Activated naive CD4-positive, alpha-beta T cell treated with anti-CD3 and anti-CD28 coated beads, Interleukin-2, amount 10 ng/mL, durations not matched to agents 7 days and 5 days (primary cell): ENCODE results near the gene WTAP.
"Not testable (repeated sequence)": the region's sequence is repeated elsewhere in the genome, so short reads cannot be mapped to it uniquely, and the experiment has no call there.

Experiments used
- CTCF ChIA-PET: fragments of 350-600 bp; sonication (Branson Sonifier 250); formaldehyde crosslinking; loops from one replicate; lab custom pipeline; 2021; ENCODE audit warnings: antibody characterized with exemption; lab: Charles Lee
- DNase-seq: peaks from one replicate; pipeline ENCODE4 v3.0.0-alpha.2; 2020
- H3K27ac Mint-ChIP-seq: one replicate; pipeline ENCODE4 v1.8.0; 2021; ENCODE audit warnings: mild to moderate bottlenecking, moderate library complexity, mixed read lengths
- H3K27me3 Mint-ChIP-seq: one replicate; pipeline ENCODE4 v1.8.0; 2021; ENCODE audit warnings: mild to moderate bottlenecking, mixed read lengths
- H3K36me3 Mint-ChIP-seq: one replicate; pipeline ENCODE4 v1.8.0; 2021; ENCODE audit warnings: mixed read lengths
- H3K4me1 Mint-ChIP-seq: one replicate; pipeline ENCODE4 v1.8.0; 2021; ENCODE audit warnings: mixed read lengths
- H3K4me3 Mint-ChIP-seq: one replicate; pipeline ENCODE4 v1.8.0; 2021; ENCODE audit warnings: mild to moderate bottlenecking, moderate library complexity, mixed read lengths
- H3K9me3 Mint-ChIP-seq: one replicate; pipeline ENCODE4 v1.8.0; 2021; ENCODE audit warnings: mixed read lengths

WTAP gene

DNA sequence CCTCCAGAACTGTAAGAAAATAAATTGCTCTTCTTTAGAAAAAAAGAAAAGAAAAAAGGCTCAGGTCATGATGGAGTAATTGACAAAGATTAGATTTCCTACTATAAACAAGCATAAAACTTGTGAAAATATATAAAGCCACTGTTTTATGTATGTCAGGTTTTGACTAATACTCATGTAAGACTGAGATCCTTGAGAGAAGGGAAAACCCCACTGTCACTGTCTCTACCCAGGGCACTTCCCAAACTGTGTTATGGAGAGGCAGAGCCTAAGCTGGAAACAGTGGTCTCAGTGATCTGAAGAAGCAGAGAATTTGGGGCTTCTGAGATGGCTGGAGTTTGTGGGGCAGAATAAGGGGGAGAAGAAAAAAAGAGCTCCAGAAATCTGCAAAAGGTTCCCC lies 42.2 kb downstream of the WTAP start:
- Mint-ChIP-seq H3K4me3 (no peak overlapping the region), H3K27ac (no peak overlapping the region), H3K36me3 (peaks cover 75% of the 10 kb centered on the region), H3K4me1 (peaks cover 10% of the 10 kb centered on the region), H3K9me3 (peaks cover 2% of the 10 kb centered on the region), H3K27me3 (no peaks in the 10 kb centered on the region)
- CTCF ChIA-PET: interaction anchor here (0.7 kb wide), 1 partner anchor 11 kb away, joined by 3 read pairs; no protein-coding TSS in a partner anchor
- no peak for DNase-seq

DNA sequence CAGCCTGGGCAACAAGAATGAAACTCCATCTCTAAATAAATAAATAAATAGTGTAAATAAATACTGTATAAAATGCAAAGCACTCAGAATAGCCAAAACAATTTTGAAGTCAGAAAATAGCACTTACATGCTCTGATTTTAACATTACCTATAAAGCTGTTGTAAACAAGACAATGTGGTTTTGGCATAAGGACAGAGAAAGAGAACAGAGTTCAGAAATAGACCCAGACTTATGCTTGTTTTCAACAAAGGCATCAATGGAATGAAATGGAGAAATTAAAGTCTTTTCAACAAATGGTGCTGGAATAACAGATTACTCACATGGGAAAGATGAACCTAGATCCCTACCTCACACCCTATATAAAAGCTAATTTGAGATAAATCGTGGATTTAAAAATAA lies 44.9 kb downstream of the WTAP start:
- peaks cover 77% of the 10 kb centered on the region for H3K36me3 Mint-ChIP-seq
- no peak for DNase-seq
- no peak overlapping the region for H3K27ac Mint-ChIP-seq
- CTCF ChIA-PET: no interaction called here
- peaks cover 2% of the 10 kb centered on the region for H3K9me3 Mint-ChIP-seq
- no peaks in the 10 kb centered on the region for H3K27me3 Mint-ChIP-seq
- H3K4me3 Mint-ChIP-seq: no peak overlapping the region
- peaks cover 2% of the 10 kb centered on the region for H3K4me1 Mint-ChIP-seq

DNA sequence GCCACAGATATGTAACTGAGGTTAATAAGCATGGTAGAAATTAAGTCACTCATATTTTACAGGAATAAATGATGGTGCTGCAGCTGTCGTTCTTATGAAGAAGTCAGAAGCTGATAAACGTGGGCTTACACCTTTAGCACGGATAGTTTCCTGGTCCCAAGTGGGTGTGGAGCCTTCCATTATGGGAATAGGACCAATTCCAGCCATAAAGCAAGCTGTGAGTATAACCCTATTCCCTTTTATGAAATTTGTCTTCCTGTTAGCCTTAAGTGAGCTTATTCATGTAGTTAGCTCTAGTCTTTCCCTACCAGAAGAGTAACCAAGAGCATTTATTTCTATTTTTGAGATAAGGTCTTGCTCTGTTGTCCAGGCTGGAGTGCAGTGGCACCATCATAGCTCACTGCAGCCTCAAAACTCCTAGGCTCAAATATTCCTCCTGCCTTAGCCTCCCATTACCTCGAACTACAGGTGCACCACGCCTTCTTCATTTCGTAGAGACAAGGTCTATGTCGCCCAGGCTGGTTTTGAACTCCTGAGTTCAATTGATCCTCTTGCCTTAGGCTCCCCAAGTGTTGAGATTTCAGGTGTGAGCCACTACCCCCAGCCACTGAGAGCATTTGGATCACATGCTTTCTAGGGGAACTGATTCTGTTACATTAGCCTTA lies 50.1 kb downstream of the WTAP start:
- no peak overlapping the region for H3K27ac Mint-ChIP-seq
- peaks cover 74% of the 10 kb centered on the region for H3K36me3 Mint-ChIP-seq
- peaks cover 8% of the 10 kb centered on the region for H3K4me1 Mint-ChIP-seq
- H3K27me3 Mint-ChIP-seq: no peaks in the 10 kb centered on the region
- no peak for DNase-seq
- CTCF ChIA-PET: no interaction called here
- H3K4me3 Mint-ChIP-seq: no peak overlapping the region
- H3K9me3 Mint-ChIP-seq: no peaks in the 10 kb centered on the region

DNA sequence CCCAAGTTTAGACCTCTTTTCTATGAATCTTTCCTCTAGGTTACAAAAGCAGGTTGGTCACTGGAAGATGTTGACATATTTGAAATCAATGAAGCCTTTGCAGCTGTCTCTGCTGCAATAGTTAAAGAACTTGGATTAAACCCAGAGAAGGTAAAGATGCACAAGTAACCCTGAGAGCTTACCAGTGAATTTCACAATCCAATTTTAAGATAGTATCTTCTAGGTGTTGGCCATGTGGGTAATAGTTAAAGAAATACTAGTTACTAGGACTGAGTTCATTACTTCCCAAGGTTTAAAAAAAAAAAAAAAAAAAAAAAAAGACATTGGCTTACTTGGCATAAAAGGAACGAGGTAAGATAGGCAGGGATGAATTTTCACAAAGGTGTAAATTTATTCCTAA lies 50.8 kb downstream of the WTAP start:
- no peaks in the 10 kb centered on the region for H3K9me3 Mint-ChIP-seq
- H3K27ac Mint-ChIP-seq: no peak overlapping the region
- H3K27me3 Mint-ChIP-seq: no peaks in the 10 kb centered on the region
- CTCF ChIA-PET: no interaction called here
- H3K36me3 Mint-ChIP-seq: peaks cover 82% of the 10 kb centered on the region
- H3K4me1 Mint-ChIP-seq: peaks cover 16% of the 10 kb centered on the region
- DNase-seq: no peak
- no peak overlapping the region for H3K4me3 Mint-ChIP-seq

DNA sequence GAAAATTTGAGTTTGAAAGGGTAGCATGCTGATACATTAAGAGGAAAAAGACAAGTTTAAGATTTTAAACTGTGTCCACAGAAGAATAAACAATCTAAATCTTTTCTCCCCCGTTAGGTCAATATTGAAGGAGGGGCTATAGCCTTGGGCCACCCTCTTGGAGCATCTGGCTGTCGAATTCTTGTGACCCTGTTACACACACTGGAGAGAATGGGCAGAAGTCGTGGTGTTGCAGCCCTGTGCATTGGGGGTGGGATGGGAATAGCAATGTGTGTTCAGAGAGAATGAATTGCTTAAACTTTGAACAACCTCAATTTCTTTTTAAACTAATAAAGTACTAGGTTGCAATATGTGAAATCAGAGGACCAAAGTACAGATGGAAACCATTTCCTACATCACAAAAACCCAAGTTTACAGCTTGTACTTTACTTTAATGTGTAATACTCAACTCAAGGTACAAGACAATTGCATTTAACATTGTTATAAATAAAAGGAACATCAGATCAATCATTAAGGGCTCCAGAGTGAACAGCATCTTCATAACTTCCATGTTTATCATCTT lies 51.3 kb downstream of the WTAP start:
- H3K36me3 Mint-ChIP-seq: peaks cover 79% of the 10 kb centered on the region
- CTCF ChIA-PET: no interaction called here
- no peak overlapping the region for H3K27ac Mint-ChIP-seq
- H3K27me3 Mint-ChIP-seq: no peaks in the 10 kb centered on the region
- peaks cover 16% of the 10 kb centered on the region for H3K4me1 Mint-ChIP-seq
- H3K4me3 Mint-ChIP-seq: no peak overlapping the region
- H3K9me3 Mint-ChIP-seq: no peaks in the 10 kb centered on the region
- no peak for DNase-seq

DNA sequence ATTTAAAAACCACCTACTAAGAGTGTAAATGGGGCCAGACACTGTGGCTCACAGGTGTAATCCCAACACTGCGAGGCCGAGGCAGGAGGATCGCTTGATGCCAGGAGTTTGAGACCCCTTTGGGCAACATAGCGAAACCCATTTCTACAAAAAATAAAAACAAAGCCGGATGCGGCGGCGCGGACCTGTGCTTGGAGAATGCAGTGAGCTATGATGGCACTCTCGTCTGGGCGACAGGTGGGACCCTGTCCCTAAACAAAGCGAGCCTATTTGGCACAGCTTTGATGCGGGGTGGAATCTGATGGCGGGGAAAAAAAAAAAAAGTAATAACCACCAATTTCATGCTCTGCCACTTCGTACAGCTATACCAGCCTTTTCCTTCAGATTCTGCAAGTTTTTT lies 61.0 kb downstream of the WTAP start:
- H3K4me1 Mint-ChIP-seq: peaks cover 62% of the 10 kb centered on the region

DNA sequence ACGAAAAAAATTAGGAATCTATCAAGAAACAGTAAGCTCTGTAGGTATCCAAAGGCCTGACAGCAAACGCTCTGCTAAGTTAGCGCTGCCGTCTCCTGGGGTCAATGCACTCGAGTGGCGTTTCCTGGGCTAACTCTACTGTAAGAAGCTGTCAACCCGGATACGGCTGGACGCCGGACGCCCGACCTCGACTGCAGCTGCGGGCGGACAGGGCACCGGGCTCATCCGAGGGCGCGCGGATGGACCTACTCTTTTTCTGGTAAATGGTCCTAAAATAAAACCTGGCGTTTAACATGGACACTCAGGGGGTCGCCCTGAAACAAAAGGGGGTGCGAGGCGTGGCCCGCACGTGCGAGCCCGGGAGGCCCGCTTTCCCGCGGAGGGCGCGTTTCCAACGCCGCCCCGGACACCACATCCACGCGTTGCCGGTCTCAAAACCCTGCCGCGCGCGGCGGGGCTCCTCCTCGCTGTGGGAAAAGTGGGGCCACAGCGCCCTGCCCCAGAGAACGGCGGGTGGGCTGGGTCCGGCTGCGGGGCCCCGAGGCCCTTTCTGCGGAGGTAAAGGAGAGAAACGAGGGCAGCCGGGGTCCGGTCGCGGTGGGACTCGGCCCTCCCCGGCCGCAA lies 61.6 kb downstream of the WTAP start:
- Mint-ChIP-seq H3K4me3 (peak overlapping the region; percentile 91), H3K36me3 (peaks cover 58% of the 10 kb centered on the region), H3K27ac (peak overlapping the region; percentile 96), H3K4me1 (peaks cover 64% of the 10 kb centered on the region), H3K9me3 (no peaks in the 10 kb centered on the region), H3K27me3 (no peaks in the 10 kb centered on the region)
- CTCF ChIA-PET: no interaction called here
- peak; percentile 52 for DNase-seq

More for the DNA sequence above, 61.0 kb downstream of the WTAP start:
- Mint-ChIP-seq H3K36me3 (peaks cover 53% of the 10 kb centered on the region), H3K27ac (peak overlapping the region; percentile 96), H3K27me3 (no peaks in the 10 kb centered on the region), H3K4me3 (peak overlapping the region; percentile 91), H3K9me3 (no peaks in the 10 kb centered on the region)
- peak; percentile 36 for DNase-seq
- CTCF ChIA-PET: no interaction called here

DNA sequence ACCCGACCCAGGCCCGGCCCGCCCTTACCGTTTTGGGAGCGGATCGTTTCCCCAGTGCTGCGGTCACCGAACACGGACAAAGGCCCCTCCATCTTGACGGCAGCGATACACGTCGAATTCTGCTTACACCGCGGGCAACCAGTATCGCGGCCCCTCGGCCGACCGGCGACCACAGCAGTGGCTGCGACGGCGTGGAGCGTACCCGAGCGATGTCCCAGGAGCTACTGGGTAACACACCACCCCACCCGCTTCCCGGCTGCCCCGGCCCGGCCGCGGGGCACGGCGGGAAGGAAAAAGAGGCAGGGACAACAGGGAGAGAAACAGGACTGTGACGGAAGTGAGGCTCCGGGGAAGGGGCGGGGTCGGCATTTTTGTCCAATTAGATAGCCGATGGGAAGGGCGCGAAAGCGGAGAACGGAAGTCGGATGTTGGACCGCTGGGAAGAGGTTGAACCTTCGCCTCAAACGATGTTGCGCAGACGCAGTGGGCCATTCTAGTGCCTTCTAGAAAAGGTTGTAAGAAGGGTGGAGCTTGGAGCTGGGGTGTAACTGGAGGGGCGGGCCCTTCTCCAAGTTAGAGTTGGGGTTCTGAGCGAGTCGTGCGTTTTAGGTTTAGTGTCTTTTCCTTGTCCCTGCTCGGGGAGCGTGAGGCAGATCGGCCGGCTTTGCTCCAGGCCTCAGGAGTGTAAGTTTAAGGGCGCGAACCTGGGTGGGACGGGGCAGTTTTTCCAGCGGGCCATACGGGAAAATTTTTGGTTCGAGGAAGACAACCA lies 62.3 kb downstream of the WTAP start, which contains the start of gene TCP1:
Gene TCP1, minus strand, starts transcription at position 226 of the 772 bp plus-strand sequence. Its CDS starts 134 bp downstream, at position 92.
- Mint-ChIP-seq H3K27me3 (no peaks in the 10 kb centered on the region), H3K4me3 (peak within 1 kb of the TSS; percentile 91), H3K9me3 (no peaks in the 10 kb centered on the region), H3K27ac (peak within 1 kb of the TSS; percentile 96), H3K36me3 (peaks cover 63% of the 10 kb centered on the region), H3K4me1 (peaks cover 67% of the 10 kb centered on the region)
- DNase-seq: peak; percentile 100
- CTCF ChIA-PET: interaction anchor here (0.9 to 2.0 kb wide), 4 partner anchors 62 to 97 kb away, joined by 3 to 6 read pairs (median 4); no protein-coding TSS in a partner anchor

DNA sequence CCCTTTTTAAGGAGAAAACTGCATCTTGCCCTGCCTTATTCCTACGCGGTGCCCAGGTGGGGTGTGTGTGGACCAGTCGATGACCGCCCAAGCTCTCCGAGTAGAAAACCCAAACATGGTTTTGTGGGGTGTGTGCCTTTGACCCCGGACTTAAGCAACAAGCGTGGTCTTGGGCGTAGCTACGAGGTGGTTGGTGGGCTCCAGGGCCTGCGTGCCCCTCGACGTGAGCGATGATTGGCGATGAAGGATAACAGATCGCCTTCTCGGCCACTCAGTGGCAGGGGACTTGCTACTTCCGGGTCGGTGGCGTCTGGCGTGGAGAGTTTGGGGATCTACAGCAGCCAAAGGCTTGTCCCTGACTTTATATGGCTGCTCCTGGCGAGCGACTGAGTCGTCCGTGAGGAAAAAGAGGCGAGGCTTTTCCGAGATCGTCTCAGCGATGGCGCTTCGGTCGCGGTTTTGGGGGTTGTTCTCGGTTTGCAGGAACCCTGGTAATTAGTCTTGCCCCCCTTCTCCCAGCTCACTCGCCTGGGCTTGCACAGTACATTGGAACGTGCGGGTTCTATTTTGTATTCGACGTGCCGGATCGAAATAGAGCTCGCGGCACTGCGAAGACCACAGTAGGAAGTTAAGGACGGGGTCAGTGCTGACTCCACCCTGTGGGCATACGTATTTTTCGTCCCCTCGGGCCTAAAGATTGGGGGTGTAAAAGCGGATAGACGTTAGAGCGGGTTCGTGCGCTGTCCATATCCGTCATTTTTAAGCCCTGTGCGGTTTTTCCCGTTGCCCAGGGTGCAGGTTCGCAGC lies 63.0 kb downstream of the WTAP start, which contains the start of gene MRPL18:
Gene MRPL18, plus strand, starts transcription at position 319 of the 807 bp plus-strand sequence. Its CDS starts 121 bp downstream, at position 440.
- Mint-ChIP-seq H3K4me1 (peaks cover 62% of the 10 kb centered on the region), H3K27me3 (no peaks in the 10 kb centered on the region), H3K36me3 (peaks cover 58% of the 10 kb centered on the region), H3K4me3 (peak within 1 kb of the TSS; percentile 91), H3K27ac (peak within 1 kb of the TSS; percentile 96), H3K9me3 (no peaks in the 10 kb centered on the region)
- peak; percentile 95 for DNase-seq
- CTCF ChIA-PET: interaction anchor here (0.6 to 2.0 kb wide), 8 partner anchors 30 to 151 kb away, joined by 3 to 6 read pairs (median 4); no protein-coding TSS in a partner anchor

DNA sequence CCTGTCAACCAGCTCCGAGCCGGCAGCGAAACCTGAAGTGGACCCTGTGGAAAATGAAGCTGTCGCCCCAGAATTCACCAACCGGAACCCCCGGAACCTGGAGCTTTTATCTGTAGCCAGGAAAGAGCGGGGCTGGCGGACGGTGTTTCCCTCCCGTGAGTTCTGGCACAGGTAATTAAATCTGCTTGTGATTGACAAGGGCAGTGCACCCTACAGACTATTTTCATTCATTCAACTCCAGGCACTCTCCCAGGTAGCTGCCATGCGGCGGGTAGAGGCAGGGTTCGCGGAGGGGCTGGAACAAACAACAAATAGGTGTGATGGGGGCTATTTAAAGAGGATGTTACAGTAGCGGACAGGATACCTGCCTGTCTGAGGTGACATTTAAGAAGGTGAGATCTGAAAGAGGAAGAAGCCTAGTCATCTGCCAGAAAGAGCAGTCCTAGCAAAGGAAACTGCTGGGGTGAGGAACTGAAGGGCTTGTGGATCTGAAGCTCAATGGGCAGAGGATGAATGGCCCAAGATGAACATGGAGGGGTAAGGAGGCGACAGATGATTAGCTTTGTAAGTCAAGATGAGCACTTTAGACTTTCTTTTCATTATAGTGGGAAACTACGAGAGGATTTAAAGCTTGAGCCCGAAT lies 63.8 kb downstream of the WTAP start:
- CTCF ChIA-PET: interaction anchor here (1.0 to 2.0 kb wide), 5 partner anchors 29 to 150 kb away, joined by 3 to 6 read pairs (median 4); no protein-coding TSS in a partner anchor
- Mint-ChIP-seq H3K4me3 (peak overlapping the region; percentile 91), H3K27ac (peak overlapping the region; percentile 96), H3K4me1 (peaks cover 58% of the 10 kb centered on the region), H3K27me3 (no peaks in the 10 kb centered on the region), H3K9me3 (no peaks in the 10 kb centered on the region), H3K36me3 (peaks cover 53% of the 10 kb centered on the region)
- DNase-seq: no peak

DNA sequence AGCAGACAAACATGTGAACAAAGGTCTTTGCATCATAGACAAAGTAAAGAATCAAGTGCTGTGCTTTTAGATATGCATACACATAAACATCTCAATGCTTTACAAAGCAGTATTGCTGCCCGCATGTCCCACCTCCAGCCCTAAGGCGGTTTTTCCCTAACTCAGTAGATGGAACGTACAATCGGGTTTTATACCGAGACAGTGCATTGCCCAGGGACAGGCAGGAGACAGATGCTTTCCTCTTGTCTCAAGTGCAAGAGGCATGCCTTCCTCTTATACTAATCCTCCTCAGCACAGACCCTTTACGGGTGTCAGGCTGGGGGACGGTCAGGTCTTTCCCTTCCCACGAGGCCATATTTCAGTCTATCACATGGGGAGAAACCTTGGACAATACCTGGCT lies 67.7 kb downstream of the WTAP start:
- H3K9me3 Mint-ChIP-seq, H3K27ac Mint-ChIP-seq, DNase-seq, H3K4me3 Mint-ChIP-seq, H3K27me3 Mint-ChIP-seq, CTCF ChIA-PET: not testable (repeated sequence)
- Mint-ChIP-seq H3K4me1 (peaks cover 38% of the 10 kb centered on the region), H3K36me3 (peaks cover 57% of the 10 kb centered on the region)

DNA sequence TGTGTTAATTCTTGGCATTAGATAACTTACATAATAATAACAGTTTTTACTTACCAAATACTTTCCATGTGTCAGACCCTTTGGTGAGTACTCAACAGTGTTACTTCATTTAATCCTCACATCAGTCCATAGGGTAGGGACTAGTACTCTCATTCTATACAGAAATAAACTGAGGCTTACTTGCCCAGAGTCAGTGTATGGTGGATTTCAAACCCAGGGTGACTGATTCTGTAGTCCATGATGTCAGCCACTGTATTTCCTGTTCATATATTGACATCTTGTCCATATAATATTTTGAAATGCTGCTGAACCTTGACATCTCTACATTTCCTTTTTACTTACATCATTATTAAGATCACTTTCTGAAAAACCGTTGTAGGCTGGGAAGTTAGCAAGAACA lies 70.2 kb downstream of the WTAP start:
- peaks cover 22% of the 10 kb centered on the region for H3K4me1 Mint-ChIP-seq
- CTCF ChIA-PET: no interaction called here
- H3K9me3 Mint-ChIP-seq: no peaks in the 10 kb centered on the region
- peak overlapping the region; percentile 19 for H3K27ac Mint-ChIP-seq
- H3K4me3 Mint-ChIP-seq: no peak overlapping the region
- DNase-seq: no peak
- peaks cover 44% of the 10 kb centered on the region for H3K36me3 Mint-ChIP-seq
- H3K27me3 Mint-ChIP-seq: no peaks in the 10 kb centered on the region
